ENCODE data around the gene HMCN2. TPM values are rescaled to one million over a fixed set of nuclear protein-coding genes. Genes with fewer than 3 reads are reported as not detected.

Gene HMCN2
- total and polyA plus RNA-seq, 2 of the 4 experiments (the other 2 are of a cell fraction): 0.02 TPM; not detected in 1

GRCh38 chr9:130260816-130261765 is 4.5 kb upstream of the HMCN2 start:
- TF ChIP-seq RFX5 (IDR thresholded peaks at IDR 0.05; ENCODE audit: low read depth, low read length): no peak
- no peak for TF ChIP-seq MAZ (IDR thresholded peaks at IDR 0.05; ENCODE audit: borderline replicate concordance, low read depth, low read length)
- no peak for TF ChIP-seq CHD1 (IDR thresholded peaks at IDR 0.05; ENCODE audit: low read depth, low read length)
- TF ChIP-seq MXI1 (IDR thresholded peaks at IDR 0.05; ENCODE audit: borderline replicate concordance, low read depth, low read length): no peak
- no peak for TF ChIP-seq USF2 (IDR thresholded peaks at IDR 0.05; ENCODE audit: low read depth, low read length)
- TF ChIP-seq SMC3 (IDR thresholded peaks at IDR 0.05; ENCODE audit: low read depth, low read length): no peak
- TF ChIP-seq RAD21 (IDR thresholded peaks at IDR 0.05; ENCODE audit: low read length): no peak
- TF ChIP-seq FOS (IDR thresholded peaks at IDR 0.05; ENCODE audit: low read depth, low read length): no peak
- TF ChIP-seq NFE2L2 (IDR thresholded peaks at IDR 0.05; ENCODE audit: low read depth, low read length): no peak
- peaks cover 66% of the 10 kb centered on the region for H3K27me3 ChIP-seq (ENCODE audit: control insufficient read depth, insufficient read depth, low read length)
- H2BK15ac ChIP-seq (ENCODE audit: low read depth, low read length): no peak overlapping the region
- H3K79me1 ChIP-seq (ENCODE audit: low read depth in 1 of 2, low read length in 2 of 2): no peaks in the 10 kb centered on the region
- H2BK5ac ChIP-seq (ENCODE audit: low read depth, low read length, poor library complexity, severe bottlenecking): no peak overlapping the region
- dilution Hi-C loops (cut with HindIII; ENCODE audit: low sequenced_read_pairs, unreplicated experiment): no loop called here
- peaks cover 4% of the 10 kb centered on the region; the same call in 1 of the 2 replicates for H3K4me1 ChIP-seq (ENCODE audit: control insufficient read depth, insufficient read depth, low read length)
- no peak overlapping the region for H2AFZ ChIP-seq (replicated peaks; ENCODE audit: low read length, poor library complexity)
- H3K27ac ChIP-seq (ENCODE audit: insufficient read depth, low read length): no peak overlapping the region
- H3K4ac ChIP-seq (ENCODE audit: low read depth, low read length): no peak overlapping the region
- H3K18ac ChIP-seq (ENCODE audit: low read depth, low read length): no peak overlapping the region
- H2BK20ac ChIP-seq (ENCODE audit: low read depth, low read length): no peak overlapping the region
- 40% methylated on average over 3 of the region's 16 CpGs; no CpG with 5 or more reads in 1 of the 2 experiments for WGBS, 2 experiments (ENCODE audit: extremely low coverage in 2 of 2, insufficient read length in 1 of 2)
- no peak overlapping the region for H2AK5ac ChIP-seq (ENCODE audit: low read depth, low read length)
- no peak overlapping the region for H4K8ac ChIP-seq (ENCODE audit: low read depth in 2 of 2, low read length in 2 of 2)
- H2BK120ac ChIP-seq (ENCODE audit: low read depth, low read length): no peak overlapping the region
- DNase-seq (no peak), ATAC-seq (ENCODE audit: low read depth) (no peak)
- intact Hi-C loops (cut with micrococcal nuclease): no loop called here
- no peaks in the 10 kb centered on the region for H3K9me1 ChIP-seq (ENCODE audit: insufficient read depth, low read length)
- no TSS peak for BruUV-seq (replicated peaks)
- CTCF ChIA-PET: no interaction called here
- H3K36me3 ChIP-seq (ENCODE audit: control insufficient read depth, insufficient read depth, low read length): no peaks in the 10 kb centered on the region
- H4K5ac ChIP-seq (ENCODE audit: low read depth, low read length): no peak overlapping the region
- no peak overlapping the region for H3K56ac ChIP-seq (ENCODE audit: extremely low read depth, insufficient read depth, low read length)
- H2AK9ac ChIP-seq (replicated peaks; ENCODE audit: low read depth, low read length, poor library complexity): no peak overlapping the region
- H3K9me3 ChIP-seq (ENCODE audit: control insufficient read depth, insufficient read depth, low read length): peaks cover 15% of the 10 kb centered on the region
- H3K23ac ChIP-seq (ENCODE audit: low read depth, low read length): no peak overlapping the region; the same call in 1 of the 2 replicates
- H3K14ac ChIP-seq (replicated peaks; ENCODE audit: low read depth, low read length): no peak overlapping the region
- POLR2A ChIA-PET (ENCODE audit: unreplicated experiment): no interaction called here
- no peak overlapping the region for H4K91ac ChIP-seq (ENCODE audit: insufficient read depth, low read depth, low read length)
- H3K4me2 ChIP-seq (ENCODE audit: low read depth, low read length): no peak overlapping the region
- in situ Hi-C loops (cut with MboI; ENCODE audit: low sequenced_read_pairs): no loop called here
- H3K9ac ChIP-seq (ENCODE audit: low read depth, low read length): no peak overlapping the region
- no peak overlapping the region for H3K4me3 ChIP-seq (ENCODE audit: insufficient read depth, low read depth, low read length)
- H4K20me1 ChIP-seq (ENCODE audit: insufficient read depth, low read length): no peaks in the 10 kb centered on the region
